Neural cell (in vitro differentiated cells): ENCODE measurements around the gene C4A. TPM values are rescaled to one million over a fixed set of nuclear protein-coding genes. Genes with fewer than 3 reads are reported as not detected.

Source experiments
- H2AFZ ChIP-seq: fragments of 200-600, 300-800 bp; sonication (generic), shearing (Covaris generic); 2 replicates; pipeline ENCODE4 v1.6.0; 2014; ENCODE audit warnings: low read depth, mild to moderate bottlenecking, antibody characterized with exemption, low read length, moderate library complexity
- H3F3A ChIP-seq: fragments of 200-600 bp; shearing (Covaris generic); 2 replicates; pipeline ENCODE4 v1.6.1; 2016; ENCODE audit warnings: mild to moderate bottlenecking, moderate library complexity, mixed read lengths, antibody characterized with exemption, low read length; ENCODE audit not compliant: insufficient read depth, poor library complexity, severe bottlenecking
- H3K27ac ChIP-seq: fragments of 200-600, 300-800 bp; sonication (generic), shearing (Covaris generic); 2 replicates; pipeline ENCODE4 v1.5.1; 2014; ENCODE audit warnings: mild to moderate bottlenecking, low read length, moderate library complexity
- H3K27me3 ChIP-seq: fragments of 300-800, 200-600 bp; sonication (generic), shearing (Covaris generic); 2 replicates; pipeline ENCODE4 v1.6.0; 2014; ENCODE audit warnings: mild to moderate bottlenecking, low read depth, low read length, moderate library complexity; ENCODE audit not compliant: insufficient read depth
- H3K36me3 ChIP-seq: fragments of 300-800, 200-600 bp; sonication (generic), shearing (Covaris generic); 2 replicates; pipeline ENCODE4 v1.5.1; 2014; ENCODE audit warnings: mild to moderate bottlenecking, antibody characterized with exemption, low read length, moderate library complexity; ENCODE audit not compliant: insufficient read depth
- H3K4me2 ChIP-seq: fragments of 300-800, 200-600 bp; sonication (generic), shearing (Covaris generic); 2 replicates; pipeline ENCODE4 v1.6.0; 2014; ENCODE audit warnings: mild to moderate bottlenecking, low read length
- H3K4me3 ChIP-seq: fragments of 300-800, 200-600 bp; sonication (generic), shearing (Covaris generic); 2 replicates; pipeline ENCODE4 v1.5.1; 2014; ENCODE audit warnings: mild to moderate bottlenecking, low read length, moderate library complexity
- H3K79me2 ChIP-seq: fragments of 200-600 bp; shearing (Covaris generic); replicated peaks from 2 replicates; pipeline ENCODE4 v1.6.0; 2014; ENCODE audit warnings: mild to moderate bottlenecking, low read length, moderate library complexity; ENCODE audit not compliant: insufficient read depth
- H3K9ac ChIP-seq: fragments of 300-800, 200-600 bp; sonication (generic), shearing (Covaris generic); 2 replicates; pipeline ENCODE4 v1.6.1; 2016; ENCODE audit warnings: mild to moderate bottlenecking, low read length, mixed read lengths
- H3K9me2 ChIP-seq: fragments of 200-600 bp; shearing (Covaris generic); 2 replicates; pipeline ENCODE4 v1.6.1; 2016; ENCODE audit warnings: mild to moderate bottlenecking, low read length, mixed read lengths; ENCODE audit not compliant: insufficient read depth
- H3K9me3 ChIP-seq: fragments of 200-600, 300-800 bp; sonication (generic), shearing (Covaris generic); 2 replicates; pipeline ENCODE4 v1.6.1; 2016; ENCODE audit warnings: mild to moderate bottlenecking, mixed run types, low read length, moderate library complexity, mixed read lengths
- H4K20me1 ChIP-seq: fragments of 200-600 bp; shearing (Covaris generic); 2 replicates; pipeline ENCODE4 v1.6.1; 2016; ENCODE audit warnings: mild to moderate bottlenecking, mixed run types; ENCODE audit not compliant: insufficient read depth
- CTCF ChIP-seq: fragments of 450-650 bp; IDR thresholded peaks from 2 replicates; pipeline ENCODE4 v1.5.1; 2014; ENCODE audit warnings: antibody characterized with exemption, mild to moderate bottlenecking, moderate library complexity; ENCODE audit not compliant: poor library complexity, severe bottlenecking
- EP300 ChIP-seq: fragments of 450-650 bp; conservative IDR thresholded peaks from 2 replicates; pipeline ENCODE4 v1.6.1; 2014; ENCODE audit warnings: antibody characterized with exemption, mild to moderate bottlenecking, moderate library complexity; ENCODE audit not compliant: poor library complexity, severe bottlenecking
- EZH2 ChIP-seq: fragments of 200-600, 300-800 bp; shearing (Covaris generic), sonication (generic); IDR thresholded peaks from 2 replicates; pipeline ENCODE4 v1.6.1; 2014; ENCODE audit warnings: antibody characterized with exemption, low read length, borderline replicate concordance, mild to moderate bottlenecking; ENCODE audit not compliant: insufficient read depth, poor library complexity, severe bottlenecking
- MXI1 ChIP-seq: fragments of 450-650 bp; conservative IDR thresholded peaks from 2 replicates; pipeline ENCODE4 v1.6.1; 2014; ENCODE audit warnings: antibody characterized with exemption, mild to moderate bottlenecking; ENCODE audit not compliant: poor library complexity, severe bottlenecking
- POLR2AphosphoS5 ChIP-seq: IDR thresholded peaks from 2 replicates; pipeline ENCODE4 v1.6.1; 2012
- RAD21 ChIP-seq: fragments of 450-650 bp; conservative IDR thresholded peaks from 2 replicates; pipeline ENCODE4 v1.6.1; 2014; ENCODE audit warnings: antibody characterized with exemption, mild to moderate bottlenecking, moderate library complexity
- SMC3 ChIP-seq: fragments of 450-650 bp; conservative IDR thresholded peaks from 2 replicates; pipeline ENCODE4 v1.6.1; 2014; ENCODE audit warnings: antibody characterized with exemption, mild to moderate bottlenecking, moderate library complexity; ENCODE audit not compliant: poor library complexity
- TAF1 ChIP-seq: IDR thresholded peaks from 2 replicates; pipeline ENCODE4 v1.6.1; 2012; ENCODE audit warnings: low read depth
- polyA plus RNA-seq: library from polyadenylated mRNA; depleted of rRNA; stranded (reverse); fragments of >200 nt; gene quantifications from 2 replicates; pipeline ENCODE4 v1.2.3, GENCODE V29; 2014
- TF ChIP-seq, protein P1 (sequence below): IDR thresholded peaks from 2 replicates; pipeline ENCODE4 v1.6.1; 2012; ENCODE audit warnings: borderline replicate concordance

The C4A gene
- polyA plus RNA-seq, 1 donor from 2014 or later, result 4.4 TPM

GRCh38 chr6:32046450-32047083 is 64.7 kb downstream of the C4A start:
- Histone ChIP-seq H2AFZ (no peak overlapping the region), H3K9ac (no peak overlapping the region), H3K27ac (no peak overlapping the region), H3K4me2 (no peak overlapping the region), H3K4me3 (no peak overlapping the region), H3K9me2 (no peaks in the 10 kb centered on the region), H3K36me3 (no peaks in the 10 kb centered on the region), H3K79me2 (no peaks in the 10 kb centered on the region), H3K9me3 (no peaks in the 10 kb centered on the region), H3K27me3 (no peaks in the 10 kb centered on the region), H3F3A (no peaks in the 10 kb centered on the region), H4K20me1 (no peaks in the 10 kb centered on the region)
- TF ChIP-seq CTCF, result no peak
- TF ChIP-seq RAD21, result no peak
- TF ChIP-seq EZH2, result no peak
- TF ChIP-seq POLR2AphosphoS5, result no peak
- no peak for TF ChIP-seq TAF1
- TF ChIP-seq EP300, result no peak

DNA sequence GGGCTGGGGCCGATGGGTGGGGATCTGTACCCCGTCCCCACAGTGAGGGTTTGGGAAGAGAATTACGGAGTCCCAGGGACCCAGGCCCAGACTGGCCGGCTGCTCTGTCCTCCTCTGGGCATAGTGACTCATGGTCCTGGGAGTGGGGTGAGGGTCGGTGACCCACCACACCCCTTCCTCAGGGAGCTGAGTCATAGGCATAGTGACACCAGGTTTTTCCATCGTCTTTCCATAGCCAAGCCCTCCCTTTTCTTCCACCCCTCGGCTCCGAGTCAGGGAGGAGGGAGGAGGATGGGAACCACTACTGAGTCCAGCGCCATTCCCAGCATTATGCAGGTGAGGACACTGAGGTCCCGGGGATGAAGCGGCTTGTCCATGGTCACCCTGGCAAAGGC is 65.2 kb downstream of the C4A start:
- no peak for TF ChIP-seq POLR2AphosphoS5
- no peak for TF ChIP-seq TAF1
- TF ChIP-seq EZH2, result no peak
- TF ChIP-seq, protein P1, sequence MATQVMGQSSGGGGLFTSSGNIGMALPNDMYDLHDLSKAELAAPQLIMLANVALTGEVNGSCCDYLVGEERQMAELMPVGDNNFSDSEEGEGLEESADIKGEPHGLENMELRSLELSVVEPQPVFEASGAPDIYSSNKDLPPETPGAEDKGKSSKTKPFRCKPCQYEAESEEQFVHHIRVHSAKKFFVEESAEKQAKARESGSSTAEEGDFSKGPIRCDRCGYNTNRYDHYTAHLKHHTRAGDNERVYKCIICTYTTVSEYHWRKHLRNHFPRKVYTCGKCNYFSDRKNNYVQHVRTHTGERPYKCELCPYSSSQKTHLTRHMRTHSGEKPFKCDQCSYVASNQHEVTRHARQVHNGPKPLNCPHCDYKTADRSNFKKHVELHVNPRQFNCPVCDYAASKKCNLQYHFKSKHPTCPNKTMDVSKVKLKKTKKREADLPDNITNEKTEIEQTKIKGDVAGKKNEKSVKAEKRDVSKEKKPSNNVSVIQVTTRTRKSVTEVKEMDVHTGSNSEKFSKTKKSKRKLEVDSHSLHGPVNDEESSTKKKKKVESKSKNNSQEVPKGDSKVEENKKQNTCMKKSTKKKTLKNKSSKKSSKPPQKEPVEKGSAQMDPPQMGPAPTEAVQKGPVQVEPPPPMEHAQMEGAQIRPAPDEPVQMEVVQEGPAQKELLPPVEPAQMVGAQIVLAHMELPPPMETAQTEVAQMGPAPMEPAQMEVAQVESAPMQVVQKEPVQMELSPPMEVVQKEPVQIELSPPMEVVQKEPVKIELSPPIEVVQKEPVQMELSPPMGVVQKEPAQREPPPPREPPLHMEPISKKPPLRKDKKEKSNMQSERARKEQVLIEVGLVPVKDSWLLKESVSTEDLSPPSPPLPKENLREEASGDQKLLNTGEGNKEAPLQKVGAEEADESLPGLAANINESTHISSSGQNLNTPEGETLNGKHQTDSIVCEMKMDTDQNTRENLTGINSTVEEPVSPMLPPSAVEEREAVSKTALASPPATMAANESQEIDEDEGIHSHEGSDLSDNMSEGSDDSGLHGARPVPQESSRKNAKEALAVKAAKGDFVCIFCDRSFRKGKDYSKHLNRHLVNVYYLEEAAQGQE, result no peak
- TF ChIP-seq EP300, result no peak
- no peak for TF ChIP-seq SMC3
- no peak for TF ChIP-seq MXI1
- no peak for TF ChIP-seq RAD21
- TF ChIP-seq CTCF, result no peak
- Histone ChIP-seq H2AFZ (no peak overlapping the region), H4K20me1 (no peaks in the 10 kb centered on the region), H3F3A (no peaks in the 10 kb centered on the region), H3K9ac (no peak overlapping the region), H3K4me3 (no peak overlapping the region), H3K79me2 (no peaks in the 10 kb centered on the region), H3K36me3 (no peaks in the 10 kb centered on the region), H3K9me2 (no peaks in the 10 kb centered on the region), H3K9me3 (no peaks in the 10 kb centered on the region), H3K4me2 (no peak overlapping the region), H3K27me3 (no peaks in the 10 kb centered on the region), H3K27ac (no peak overlapping the region)
